ENCODE data around the gene PARP9.
A peak's percentile ranks its signal among the peaks of the same experiment; 100 is the strongest.

The PARP9 gene

DNA sequence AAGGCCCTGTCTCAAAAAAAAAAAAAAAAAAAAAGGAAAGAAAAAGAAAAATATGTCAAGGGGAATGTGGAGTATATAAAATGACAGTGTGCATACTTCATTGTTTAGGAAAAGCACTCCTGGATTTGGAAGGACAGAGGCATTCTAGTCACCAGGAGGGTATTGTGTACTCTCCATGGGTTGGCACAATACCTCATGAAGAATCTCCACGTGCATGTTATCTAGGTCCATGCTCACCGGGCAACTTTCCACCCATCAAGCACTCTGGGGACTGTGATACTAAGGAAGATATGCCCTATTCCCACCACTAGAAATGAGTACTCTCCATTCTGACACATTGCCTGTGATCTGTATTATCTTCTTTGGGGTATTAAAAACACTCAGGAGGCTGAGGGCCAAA lies 33.9 kb downstream of the PARP9 start:
- H3K4me3 ChIP-seq (ENCODE audit: low read depth, low read length): no peak overlapping the region
- TF ChIP-seq CTCF (IDR thresholded peaks at IDR 0.05; ENCODE audit: low read depth, low read length, missing control alignments): no peak
- no peak for DNase-seq (ENCODE audit: low read depth)

DNA sequence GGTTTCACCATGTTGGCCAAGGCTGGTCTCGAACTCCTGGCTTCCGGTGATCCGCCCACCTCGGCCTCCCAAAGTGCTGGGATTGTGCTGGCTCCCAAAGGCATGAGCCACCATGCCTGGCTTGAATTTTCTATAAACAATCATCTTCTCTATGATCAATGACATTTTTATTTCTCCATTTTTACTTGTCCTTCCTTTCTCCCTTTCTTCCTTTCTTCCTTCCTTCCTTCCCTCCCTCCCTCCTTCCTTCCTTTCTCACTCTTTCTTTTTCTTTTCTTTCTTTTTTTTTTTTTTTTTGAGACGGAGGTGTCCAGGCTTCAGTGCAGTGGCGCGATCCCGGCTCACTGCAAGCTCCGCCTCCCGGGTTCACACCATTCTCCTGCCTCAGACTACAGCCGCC lies 40.8 kb downstream of the PARP9 start:
- no peak for TF ChIP-seq CTCF (IDR thresholded peaks at IDR 0.05; ENCODE audit: low read depth, low read length, missing control alignments)
- no peak overlapping the region for H3K4me3 ChIP-seq (ENCODE audit: low read depth, low read length)
- DNase-seq (ENCODE audit: low read depth): no peak

GRCh38 chr3:122520861-122521260 lies 43.2 kb downstream of the PARP9 start:
- no peak for TF ChIP-seq CTCF (IDR thresholded peaks at IDR 0.05; ENCODE audit: low read depth, low read length, missing control alignments)
- no peak for DNase-seq (ENCODE audit: low read depth)
- H3K4me3 ChIP-seq (ENCODE audit: low read depth, low read length): no peak overlapping the region

DNA sequence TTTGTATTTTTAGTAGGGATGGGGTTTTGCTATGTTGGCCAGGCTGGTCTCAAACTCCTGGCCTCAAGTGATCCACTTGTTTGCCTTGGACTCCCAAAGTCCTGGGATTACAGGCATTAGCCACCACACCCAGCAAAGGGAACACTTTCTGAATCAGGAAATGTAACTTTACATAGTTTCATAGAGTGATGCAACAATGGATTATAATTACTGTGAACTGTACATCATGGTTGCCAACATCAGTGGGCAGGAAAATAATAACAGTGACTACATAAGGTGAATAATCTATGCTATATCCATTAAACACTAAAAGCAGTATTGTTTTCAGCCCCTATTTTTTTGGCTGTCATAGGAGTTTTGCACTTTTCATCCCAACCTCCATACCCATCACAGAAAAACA lies 44.4 kb downstream of the PARP9 start:
- DNase-seq (ENCODE audit: low read depth): no peak
- TF ChIP-seq CTCF (IDR thresholded peaks at IDR 0.05; ENCODE audit: low read depth, low read length, missing control alignments): no peak
- H3K4me3 ChIP-seq (ENCODE audit: low read depth, low read length): no peak overlapping the region

DNA sequence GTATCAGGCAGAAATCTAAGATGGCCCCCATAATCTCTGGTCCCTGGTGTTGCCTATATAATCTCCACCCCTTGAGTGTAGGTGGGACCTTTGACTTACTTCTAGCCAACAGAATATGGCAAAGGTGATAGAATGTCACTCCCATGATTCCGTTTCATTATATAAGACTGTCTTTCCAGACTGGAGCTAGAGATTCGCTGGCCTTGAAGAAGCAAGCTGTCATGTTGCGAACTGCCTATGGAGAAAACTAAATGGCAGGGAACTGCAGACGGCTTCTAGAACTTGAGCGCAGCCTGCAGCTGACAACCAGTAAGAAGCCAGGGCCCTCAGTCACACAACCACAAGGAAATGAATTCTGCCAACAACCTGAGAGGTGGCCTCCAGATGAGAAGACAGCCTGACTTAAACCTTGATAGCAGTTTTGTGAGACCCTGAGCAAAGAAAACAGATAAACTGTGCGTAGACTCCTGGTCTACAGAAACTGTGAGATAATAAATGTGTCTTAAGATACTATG lies 47.2 kb downstream of the PARP9 start:
- no peak for TF ChIP-seq CTCF (IDR thresholded peaks at IDR 0.05; ENCODE audit: low read depth, low read length, missing control alignments)
- no peak for DNase-seq (ENCODE audit: low read depth)
- H3K4me3 ChIP-seq (ENCODE audit: low read depth, low read length): no peak overlapping the region

DNA sequence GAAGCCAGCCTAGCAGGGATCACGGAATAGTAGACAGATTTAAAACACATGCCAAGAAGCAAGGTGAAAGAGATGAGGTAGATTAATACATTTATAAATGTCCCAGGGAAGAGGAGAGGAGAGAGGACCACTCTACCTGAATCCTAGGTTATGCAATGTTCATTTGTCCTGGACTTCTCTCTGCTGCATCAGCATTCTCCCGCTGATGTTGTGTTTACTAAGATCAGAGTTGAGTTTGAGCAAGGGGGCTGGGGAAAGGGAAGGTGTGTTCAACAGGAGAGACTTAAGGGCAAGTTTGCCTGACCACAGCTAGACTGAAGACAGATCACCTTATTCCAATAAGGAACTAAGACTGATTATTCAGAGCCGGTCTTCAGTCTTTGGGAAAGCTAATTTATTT lies 48.2 kb downstream of the PARP9 start:
- H3K4me3 ChIP-seq (ENCODE audit: low read depth, low read length): no peak overlapping the region
- DNase-seq (ENCODE audit: low read depth): no peak
- no peak for TF ChIP-seq CTCF (IDR thresholded peaks at IDR 0.05; ENCODE audit: low read depth, low read length, missing control alignments)

GRCh38 chr3:122515020-122515468 lies 49.1 kb downstream of the PARP9 start:
- peak overlapping the region; percentile 95 for H3K4me3 ChIP-seq (ENCODE audit: low read depth, low read length)
- DNase-seq (ENCODE audit: low read depth): no peak
- no peak for TF ChIP-seq CTCF (IDR thresholded peaks at IDR 0.05; ENCODE audit: low read depth, low read length, missing control alignments)
